Measurements from ENCODE around the gene TH.

Gene TH

GRCh38 chr11:2135648-2136201 is 35.9 kb downstream of the TH start:
- H3K4me3 ChIP-seq (ENCODE audit: low read depth, low read length), result no peak overlapping the region
- TF ChIP-seq, protein P1, sequence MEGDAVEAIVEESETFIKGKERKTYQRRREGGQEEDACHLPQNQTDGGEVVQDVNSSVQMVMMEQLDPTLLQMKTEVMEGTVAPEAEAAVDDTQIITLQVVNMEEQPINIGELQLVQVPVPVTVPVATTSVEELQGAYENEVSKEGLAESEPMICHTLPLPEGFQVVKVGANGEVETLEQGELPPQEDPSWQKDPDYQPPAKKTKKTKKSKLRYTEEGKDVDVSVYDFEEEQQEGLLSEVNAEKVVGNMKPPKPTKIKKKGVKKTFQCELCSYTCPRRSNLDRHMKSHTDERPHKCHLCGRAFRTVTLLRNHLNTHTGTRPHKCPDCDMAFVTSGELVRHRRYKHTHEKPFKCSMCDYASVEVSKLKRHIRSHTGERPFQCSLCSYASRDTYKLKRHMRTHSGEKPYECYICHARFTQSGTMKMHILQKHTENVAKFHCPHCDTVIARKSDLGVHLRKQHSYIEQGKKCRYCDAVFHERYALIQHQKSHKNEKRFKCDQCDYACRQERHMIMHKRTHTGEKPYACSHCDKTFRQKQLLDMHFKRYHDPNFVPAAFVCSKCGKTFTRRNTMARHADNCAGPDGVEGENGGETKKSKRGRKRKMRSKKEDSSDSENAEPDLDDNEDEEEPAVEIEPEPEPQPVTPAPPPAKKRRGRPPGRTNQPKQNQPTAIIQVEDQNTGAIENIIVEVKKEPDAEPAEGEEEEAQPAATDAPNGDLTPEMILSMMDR (IDR thresholded peaks at IDR 0.05; ENCODE audit: control insufficient read depth, extremely low read depth, insufficient read depth), result no peak
- no peak for DNase-seq (ENCODE audit: low read depth)

DNA sequence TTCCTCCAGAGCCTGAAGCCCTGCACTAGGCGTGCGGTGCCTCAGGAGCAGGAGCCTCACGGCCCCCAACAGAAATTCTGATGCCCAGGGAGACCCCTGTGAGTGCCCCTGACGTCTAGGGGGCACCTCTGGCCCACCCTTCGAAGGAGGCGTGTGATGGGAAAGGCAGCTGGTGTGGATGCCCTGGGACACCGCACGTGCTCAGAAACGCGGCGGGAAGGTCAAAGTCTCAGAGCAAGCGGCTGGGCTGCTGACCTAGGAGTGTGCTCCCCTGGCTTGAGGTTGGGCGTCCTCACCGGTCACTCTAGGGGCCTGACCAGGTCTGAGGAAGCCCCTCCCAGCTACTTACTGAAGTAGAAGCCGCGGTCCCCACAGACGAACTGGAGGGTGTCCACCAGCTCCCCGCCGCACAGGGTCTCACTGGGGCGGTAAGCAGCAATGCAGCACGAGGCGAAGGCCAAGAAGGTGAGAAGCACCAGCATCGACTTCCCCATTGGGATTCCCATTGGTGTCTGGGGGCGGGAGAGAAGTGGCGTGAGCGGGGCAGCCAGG is 36.5 kb downstream of the TH start:
- TF ChIP-seq, protein P1 (IDR thresholded peaks at IDR 0.05; ENCODE audit: control insufficient read depth, extremely low read depth, insufficient read depth), result no peak
- no peak for DNase-seq (ENCODE audit: low read depth)
- no peak overlapping the region for H3K4me3 ChIP-seq (ENCODE audit: low read depth, low read length)

- H3K4me3 ChIP-seq (ENCODE audit: low read depth, low read length), result no peak overlapping the region
- TF ChIP-seq, protein P1 (IDR thresholded peaks at IDR 0.05; ENCODE audit: control insufficient read depth, extremely low read depth, insufficient read depth), result no peak
- DNase-seq (ENCODE audit: low read depth), result no peak
Observed at GRCh38 chr11:2134022-2135010, 37.3 kb downstream of the TH start.

- no peak overlapping the region for H3K4me3 ChIP-seq (ENCODE audit: low read depth, low read length)
- TF ChIP-seq, protein P1 (IDR thresholded peaks at IDR 0.05; ENCODE audit: control insufficient read depth, extremely low read depth, insufficient read depth), result no peak
- no peak for DNase-seq (ENCODE audit: low read depth)
Observed at GRCh38 chr11:2133241-2134021, 38.2 kb downstream of the TH start.

DNA sequence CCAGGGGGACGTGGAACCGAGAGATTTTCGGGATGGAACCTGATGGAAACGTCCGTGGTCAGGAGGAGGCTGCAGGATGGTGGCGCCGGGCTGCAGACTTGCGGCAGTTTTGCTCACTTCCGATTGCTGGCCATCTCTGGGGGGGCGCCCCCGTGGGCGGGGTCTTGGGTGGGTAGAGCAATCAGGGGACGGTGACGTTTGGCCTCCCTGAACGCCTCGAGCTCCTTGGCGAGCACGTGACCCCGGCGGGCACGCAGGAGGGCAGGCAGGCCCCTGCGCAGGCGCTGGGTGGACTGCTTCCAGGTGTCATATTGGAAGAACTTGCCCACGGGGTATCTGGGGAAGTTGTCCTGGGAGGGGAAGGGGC is 38.8 kb downstream of the TH start:
- TF ChIP-seq, protein P1 (IDR thresholded peaks at IDR 0.05; ENCODE audit: control insufficient read depth, extremely low read depth, insufficient read depth), result no peak
- no peak overlapping the region for H3K4me3 ChIP-seq (ENCODE audit: low read depth, low read length)
- no peak for DNase-seq (ENCODE audit: low read depth)

- no peak overlapping the region for H3K4me3 ChIP-seq (ENCODE audit: low read depth, low read length)
- TF ChIP-seq, protein P1 (IDR thresholded peaks at IDR 0.05; ENCODE audit: control insufficient read depth, extremely low read depth, insufficient read depth), result no peak
- no peak for DNase-seq (ENCODE audit: low read depth)
Observed at GRCh38 chr11:2132246-2132645, 39.4 kb downstream of the TH start.

All from LNCaP clone FGC (cell line).